Esophagus squamous epithelium (tissue), 5 donors: ENCODE measurements around the gene EVA1C. TPM values are rescaled to one million over a fixed set of nuclear protein-coding genes. Genes with fewer than 3 reads are reported as not detected.

ENCODE experiments used
- DNase-seq: peaks from one replicate; lab custom pipeline; 2025; lab: John Stamatoyannopoulos, UW
- H3K27ac ChIP-seq, 4 donors: fragments of 200-600 bp; sonication (generic); one replicate each; pipeline ENCODE4 v1.5.1; 2016 to 2019; ENCODE audit warnings: mild to moderate bottlenecking in 1 of 4
- H3K27me3 ChIP-seq, 4 donors: fragments of 200-600 bp; sonication (generic); 1 replicate in 3 of 4; 2 replicates in 1 of 4; pipeline versions ENCODE4 v1.5.1 to v1.6.0; 2017 to 2021; ENCODE audit warnings: antibody characterized with exemption in 1 of 4
- H3K36me3 ChIP-seq, 3 donors: fragments of 200-600 bp; sonication (generic); one replicate each; pipeline ENCODE4 v1.5.1; 2016 to 2019
- H3K4me1 ChIP-seq, 3 donors: fragments of 200-600 bp; sonication (generic); one replicate each; pipeline ENCODE4 v1.5.1; 2017 to 2019
- H3K4me3 ChIP-seq, 4 donors: fragments of 200-600 bp; sonication (generic); 1 replicate in 3 of 4; 2 replicates in 1 of 4; pipeline ENCODE4 v1.5.1; 2016 to 2019; ENCODE audit warnings: mild to moderate bottlenecking in 2 of 4, moderate library complexity in 1 of 4
- H3K9me3 ChIP-seq, 3 donors: fragments of 200-600 bp; sonication (generic); one replicate each; pipeline ENCODE4 v1.5.1; 2016 to 2019
- CTCF ChIP-seq, 6 experiments: fragments of 450-650 bp in 4 of 6; fragments of 200-600 bp in 2 of 6; sonication (generic) in 2 of 6; IDR thresholded peaks; one replicate each; pipeline ENCODE4 v1.5.1; 2016 to 2019; ENCODE audit warnings: antibody characterized with exemption in 6 of 6, mild to moderate bottlenecking in 4 of 6, moderate library complexity in 4 of 6
- POLR2A ChIP-seq, 4 donors: fragments of 450-650 bp; IDR thresholded peaks; one replicate each; pipeline ENCODE4 v1.6.1; 2017; ENCODE audit warnings: antibody characterized with exemption in 4 of 4, mild to moderate bottlenecking in 4 of 4, moderate library complexity in 3 of 4
- WGBS, 2 donors: methylation state at CpG; one replicate each; pipeline ENCODE4 v1.1.5; 2018; 5-methylcytosine and 5-hydroxymethylcytosine counted together
- intact Hi-C: fragments of 100-400 bp; cut with DNase I; formaldehyde crosslinking; loops from one replicate; pipeline ENCODE4 v1.15.0; 2022
- total RNA-seq, 4 donors: library from RNA; depleted of rRNA; stranded (reverse); fragments of >200 nt; gene quantifications; one replicate each; pipeline ENCODE4 v1.1.0, GENCODE V29; 2016
- donor health status: DM: yes; HTN: yes; CAD: no.

EVA1C gene
- total RNA-seq, 4 donors from 2014 or later, result 12.7 to 39.9 (median 24.4) TPM

GRCh38 chr21:32372755-32373154 is 39.8 kb upstream of the EVA1C start:
- Histone ChIP-seq H3K27me3 (no peaks in the 10 kb centered on the region), H3K27ac (peak overlapping the region; percentile 76 to 93 (median 88)), H3K4me3 (no peak overlapping the region), H3K9me3 (no peaks in the 10 kb centered on the region), H3K36me3 (peaks cover 5 to 63% (median 5%) of the 10 kb centered on the region in 3 donors), H3K4me1 (peaks cover 9 to 51% (median 22%) of the 10 kb centered on the region in 3 donors)
- WGBS, 2 donors, result 18 to 25% methylated on average over 3 of the region's 3 CpGs
- DNase-seq, result no peak
- intact Hi-C loops, result no loop called here
- TF ChIP-seq CTCF (IDR thresholded peaks at IDR 0.05) (no peak), POLR2A (IDR thresholded peaks at IDR 0.05) (no peak)

- Histone ChIP-seq H3K9me3 (no peaks in the 10 kb centered on the region), H3K36me3 (peaks cover 8 to 72% (median 18%) of the 10 kb centered on the region in 3 donors), H3K27ac (no peak overlapping the region), H3K27me3 (no peaks in the 10 kb centered on the region), H3K4me1 (peaks cover 2 to 36% (median 11%) of the 10 kb centered on the region in 3 donors), H3K4me3 (no peak overlapping the region)
- TF ChIP-seq POLR2A (IDR thresholded peaks at IDR 0.05) (no peak), CTCF (IDR thresholded peaks at IDR 0.05) (no peak)
- no peak for DNase-seq
- WGBS, 2 donors, result 97% methylated on average over 8 of the region's 8 CpGs
- intact Hi-C loops, result no loop called here
These were observed 35.0 kb upstream of the EVA1C start for GRCh38 chr21:32377506-32377905.

GRCh38 chr21:32377991-32378390 is 34.5 kb upstream of the EVA1C start:
- intact Hi-C loops, result no loop called here
- Histone ChIP-seq H3K4me3 (no peak overlapping the region), H3K9me3 (no peaks in the 10 kb centered on the region), H3K27ac (no peak overlapping the region), H3K36me3 (peaks cover 9 to 77% (median 23%) of the 10 kb centered on the region in 3 donors), H3K27me3 (no peaks in the 10 kb centered on the region), H3K4me1 (peaks cover 0 to 36% (median 15%) of the 10 kb centered on the region in 3 donors)
- TF ChIP-seq POLR2A (IDR thresholded peaks at IDR 0.05) (no peak), CTCF (IDR thresholded peaks at IDR 0.05) (no peak)
- whole genome bisulfite sequencing, 2 donors, result 77 to 87% methylated on average over 6 to 7 of the region's 7 CpGs
- DNase-seq, result no peak

GRCh38 chr21:32378956-32379355 is 33.5 kb upstream of the EVA1C start:
- Histone ChIP-seq H3K4me3 (no peak overlapping the region), H3K27me3 (no peaks in the 10 kb centered on the region), H3K4me1 (peaks cover 0 to 35% (median 11%) of the 10 kb centered on the region in 3 donors), H3K27ac (no peak overlapping the region), H3K9me3 (no peaks in the 10 kb centered on the region), H3K36me3 (peaks cover 18 to 86% (median 33%) of the 10 kb centered on the region in 3 donors)
- TF ChIP-seq POLR2A (IDR thresholded peaks at IDR 0.05) (no peak), CTCF (IDR thresholded peaks at IDR 0.05) (no peak)
- intact Hi-C loops, result no loop called here
- WGBS, 2 donors, result 74 to 79% methylated on average over 5 of the region's 5 CpGs
- no peak for DNase-seq

- Histone ChIP-seq H3K9me3 (no peaks in the 10 kb centered on the region), H3K4me3 (no peak overlapping the region), H3K27me3 (no peaks in the 10 kb centered on the region), H3K4me1 (peaks cover 1 to 34% (median 13%) of the 10 kb centered on the region in 3 donors), H3K27ac (no peak overlapping the region), H3K36me3 (peaks cover 21 to 87% (median 41%) of the 10 kb centered on the region in 3 donors)
- no peak for DNase-seq
- intact Hi-C loops, result no loop called here
- TF ChIP-seq CTCF (IDR thresholded peaks at IDR 0.05) (no peak), POLR2A (IDR thresholded peaks at IDR 0.05) (no peak)
- 65 to 76% methylated on average over 4 of the region's 4 CpGs for WGBS, 2 donors
These were observed 31.6 kb upstream of the EVA1C start for GRCh38 chr21:32380940-32381339.
